CD4-positive, alpha-beta T cell (primary cell): ENCODE results near the gene ALKBH5. TPM values are rescaled to one million over a fixed set of nuclear protein-coding genes. Genes with fewer than 3 reads are reported as not detected.

Experiments used
- ATAC-seq: fragments of 200-7000 bp; cut with Tn5 transposase; one replicate; pipeline ENCODE4 v1.10.0; 2022; ENCODE audit warnings: mild to moderate bottlenecking; ENCODE audit not compliant: poor library complexity
- CTCF ChIA-PET: fragments of 350-600 bp; sonication (Branson Sonifier 250); formaldehyde crosslinking; loops from one replicate; lab custom pipeline; 2021; ENCODE audit warnings: antibody characterized with exemption, inconsistent platforms; lab: Charles Lee
- POLR2A ChIA-PET: fragments of 350-600 bp; sonication (Branson Sonifier 250); formaldehyde crosslinking; loops from one replicate; lab custom pipeline; 2021; ENCODE audit warnings: antibody characterized with exemption, inconsistent platforms; lab: Charles Lee
- DNase-seq, 14 experiments: peaks; one replicate each; pipeline ENCODE4 v3.0.0-alpha.2; 2013 to 2020; ENCODE audit warnings: mixed read lengths in 2 of 14
- H3K27ac ChIP-seq, 2 donors: one replicate each; pipeline versions ENCODE4 v1.5.1 to v1.7.0; 2013; ENCODE audit warnings: low read length in 2 of 2, low read depth in 1 of 2, mild to moderate bottlenecking in 1 of 2
- H3K27me3 ChIP-seq, 2 experiments: 1 replicate in 1 of 2; 2 replicates in 1 of 2; pipeline versions ENCODE4 v1.6.1 to v1.7.0; 2013; ENCODE audit warnings: low read length in 2 of 2, control low read depth in 1 of 2, mild to moderate bottlenecking in 1 of 2, moderate library complexity in 1 of 2; ENCODE audit not compliant: insufficient read depth in 2 of 2, control insufficient read depth in 1 of 2
- H3K36me3 ChIP-seq: one replicate; pipeline ENCODE4 v1.6.1; 2013; ENCODE audit warnings: low read length, control low read depth; ENCODE audit not compliant: insufficient read depth
- H3K4me1 ChIP-seq: one replicate; pipeline ENCODE4 v1.6.1; 2013; ENCODE audit warnings: low read length, control low read depth; ENCODE audit not compliant: insufficient read depth
- H3K4me3 ChIP-seq: one replicate; pipeline ENCODE4 v1.5.1; 2013; ENCODE audit warnings: mild to moderate bottlenecking, low read length, moderate library complexity
- H3K9me3 ChIP-seq, 2 experiments: 1 replicate in 1 of 2; 2 replicates in 1 of 2; pipeline versions ENCODE4 v1.6.1 to v1.7.0; 2013; ENCODE audit warnings: low read length in 2 of 2, mild to moderate bottlenecking in 2 of 2, control low read depth in 1 of 2, moderate library complexity in 1 of 2; ENCODE audit not compliant: control insufficient read depth in 1 of 2, insufficient read depth in 1 of 2
- H3K27ac Mint-ChIP-seq: one replicate; pipeline ENCODE4 v1.8.0; 2020; ENCODE audit warnings: mixed read lengths
- H3K27me3 Mint-ChIP-seq: one replicate; pipeline ENCODE4 v1.8.0; 2021; ENCODE audit warnings: mixed read lengths
- H3K36me3 Mint-ChIP-seq: one replicate; pipeline ENCODE4 v1.8.0; 2021; ENCODE audit warnings: low read depth, mixed read lengths
- H3K4me1 Mint-ChIP-seq: one replicate; pipeline ENCODE4 v1.8.0; 2021; ENCODE audit warnings: low read depth, mixed read lengths
- H3K4me3 Mint-ChIP-seq: one replicate; pipeline ENCODE4 v1.8.0; 2020; ENCODE audit warnings: mild to moderate bottlenecking, mixed read lengths
- H3K9me3 Mint-ChIP-seq: one replicate; pipeline ENCODE4 v1.8.0; 2020; ENCODE audit warnings: mixed read lengths
- CTCF ChIP-seq: fragments of 200-600 bp; IDR thresholded peaks from one replicate; pipeline ENCODE4 v1.8.0; 2022; ENCODE audit warnings: antibody characterized with exemption, mild to moderate bottlenecking
- intact Hi-C, 2 experiments: fragments of 100-400 bp; cut with DNase I in 1 of 2; cut with micrococcal nuclease in 1 of 2; formaldehyde crosslinking; loops; one replicate each; pipeline versions ENCODE4 v1.15.1 to v1.9.0; 2023 to 2025; cut with DNase I, micrococcal nuclease
- total RNA-seq, 174 experiments: library from RNA in 2 of 174; stranded (reverse) in 2 of 174; gene quantifications; one replicate each; pipeline ENCODE4 v1.2.3 and lab custom pipeline; 2021 to 2026

ALKBH5 gene
- total RNA-seq, 2 experiments from 2014 or later, result 117 to 119 TPM

GRCh38 chr17:18143044-18143936 lies 40.3 kb upstream of the ALKBH5 start:
- ChIA-PET POLR2A (interaction anchor here (1.1 kb wide), 1 partner anchor 40 kb away, joined by 8 read pairs; the partner anchor contains the start of gene ALKBH5), CTCF (no interaction called here)
- intact Hi-C loops, result loop anchor here in 1 of 2 experiments (5.0 kb wide), 1 partner anchor 64 kb away; no protein-coding TSS in a partner anchor
- no peak for TF ChIP-seq CTCF
- H3K9me3 Mint-ChIP-seq, result no peaks in the 10 kb centered on the region
- H3K4me1 Mint-ChIP-seq, result peaks cover 5% of the 10 kb centered on the region
- no peaks in the 10 kb centered on the region for H3K27me3 ChIP-seq
- no peaks in the 10 kb centered on the region for H3K9me3 ChIP-seq
- H3K27me3 Mint-ChIP-seq, result peaks cover 5% of the 10 kb centered on the region
- H3K36me3 ChIP-seq, result no peaks in the 10 kb centered on the region
- no peak for ATAC-seq
- H3K4me1 ChIP-seq, result peaks cover 9% of the 10 kb centered on the region
- H3K27ac Mint-ChIP-seq, result no peak overlapping the region
- no peak overlapping the region for H3K4me3 ChIP-seq
- no peak overlapping the region for H3K4me3 Mint-ChIP-seq
- H3K27ac ChIP-seq, result no peak overlapping the region
- H3K36me3 Mint-ChIP-seq, result no peaks in the 10 kb centered on the region
- DNase-seq, result no peak

GRCh38 chr17:18144261-18144660 lies 39.4 kb upstream of the ALKBH5 start:
- no peak overlapping the region for H3K4me3 ChIP-seq
- H3K36me3 ChIP-seq, result no peaks in the 10 kb centered on the region
- H3K36me3 Mint-ChIP-seq, result no peaks in the 10 kb centered on the region
- intact Hi-C loops, result loop anchor here in 1 of 2 experiments (5.0 kb wide), 1 partner anchor 63 kb away; no protein-coding TSS in a partner anchor
- H3K27me3 ChIP-seq, result no peaks in the 10 kb centered on the region
- peaks cover 5% of the 10 kb centered on the region for H3K4me1 Mint-ChIP-seq
- H3K27ac Mint-ChIP-seq, result no peak overlapping the region
- H3K27ac ChIP-seq, result no peak overlapping the region
- H3K9me3 ChIP-seq, result no peaks in the 10 kb centered on the region
- no peak for TF ChIP-seq CTCF
- ChIA-PET CTCF (no interaction called here), POLR2A (no interaction called here)
- H3K4me1 ChIP-seq, result peaks cover 9% of the 10 kb centered on the region
- no peaks in the 10 kb centered on the region for H3K9me3 Mint-ChIP-seq
- no peak overlapping the region for H3K4me3 Mint-ChIP-seq
- ATAC-seq, result no peak
- peaks cover 5% of the 10 kb centered on the region for H3K27me3 Mint-ChIP-seq
- no peak for DNase-seq

- Mint-ChIP-seq H3K36me3 (no peaks in the 10 kb centered on the region), H3K27me3 (peaks cover 5% of the 10 kb centered on the region), H3K4me1 (peaks cover 5% of the 10 kb centered on the region), H3K4me3 (no peak overlapping the region), H3K27ac (no peak overlapping the region), H3K9me3 (no peaks in the 10 kb centered on the region)
- ATAC-seq (no peak), DNase-seq (no peak)
- peaks cover 9% of the 10 kb centered on the region for H3K4me1 ChIP-seq
- no peaks in the 10 kb centered on the region for H3K9me3 ChIP-seq
- H3K27me3 ChIP-seq, result no peaks in the 10 kb centered on the region
- H3K36me3 ChIP-seq, result no peaks in the 10 kb centered on the region
- ChIA-PET CTCF (no interaction called here), POLR2A (no interaction called here)
- no peak for TF ChIP-seq CTCF
- intact Hi-C loops, result loop anchor here in 1 of 2 experiments (5.0 kb wide), 1 partner anchor 62 kb away; no protein-coding TSS in a partner anchor
- no peak overlapping the region for H3K27ac ChIP-seq
- no peak overlapping the region for H3K4me3 ChIP-seq
These were observed 38.8 kb upstream of the ALKBH5 start for GRCh38 chr17:18144855-18145254.
